ENCODE results near the gene LMAN2. TPM values are rescaled to one million over a fixed set of nuclear protein-coding genes. Genes with fewer than 3 reads are reported as not detected.

Gene LMAN2
- total RNA-seq, 6 donors from 2014 or later, result 134 to 263 (median 177) TPM

DNA sequence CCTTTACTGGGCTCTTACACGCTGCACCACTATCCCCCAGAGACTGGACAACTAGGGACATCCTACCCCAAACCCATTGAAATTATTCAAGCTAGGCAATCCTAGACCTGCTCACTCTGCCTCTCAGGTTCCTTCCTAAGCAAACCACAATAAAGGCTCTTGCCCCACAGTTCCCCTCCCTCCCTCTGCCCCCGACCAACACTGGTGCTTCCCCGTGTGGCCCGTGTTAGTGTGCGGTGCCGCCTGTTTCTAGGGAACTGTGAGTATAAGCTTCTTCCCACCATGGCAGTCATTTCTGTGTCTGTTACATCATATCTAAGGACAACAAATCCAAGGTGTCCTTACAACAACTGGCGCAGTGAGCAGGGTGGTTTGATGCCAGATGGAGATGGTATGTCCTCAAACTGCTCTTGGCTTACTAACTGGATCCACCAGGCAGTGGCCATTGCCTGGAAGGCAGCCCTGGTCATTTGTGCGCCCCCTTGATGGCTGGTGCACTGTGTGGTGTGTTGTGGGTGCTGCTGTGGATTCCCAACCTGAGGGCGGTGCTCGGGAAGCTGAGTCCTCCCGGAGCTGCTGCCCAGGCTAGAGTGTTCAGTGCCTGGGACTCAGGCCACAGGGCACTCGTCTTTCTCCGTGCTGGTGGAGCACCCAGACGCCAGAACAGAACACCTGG, 31.4 kb downstream of the LMAN2 start:
- DNase-seq, result no peak
- WGBS, 2 donors, result 83 to 94% methylated on average over 6 to 14 of the region's 14 CpGs
- peak in 1 of 2 donors; percentile 27 for ATAC-seq (ENCODE audit: low FRiP score in 2 of 2)
- Histone ChIP-seq H3K4me3 (no peak overlapping the region), H3K36me3 (peaks cover 0 to 11% (median 0%) of the 10 kb centered on the region in 4 donors), H3K4me1 (peaks cover 0 to 4% (median 0%) of the 10 kb centered on the region in 4 donors), H3K27ac (no peak overlapping the region), H3K9me3 (no peaks in the 10 kb centered on the region), H3K27me3 (no peaks in the 10 kb centered on the region)
- TF ChIP-seq POLR2AphosphoS5 (IDR thresholded peaks at IDR 0.05) (no peak), POLR2A (IDR thresholded peaks at IDR 0.05) (no peak), EP300 (IDR thresholded peaks at IDR 0.05) (no peak)
- TF ChIP-seq, protein P1, sequence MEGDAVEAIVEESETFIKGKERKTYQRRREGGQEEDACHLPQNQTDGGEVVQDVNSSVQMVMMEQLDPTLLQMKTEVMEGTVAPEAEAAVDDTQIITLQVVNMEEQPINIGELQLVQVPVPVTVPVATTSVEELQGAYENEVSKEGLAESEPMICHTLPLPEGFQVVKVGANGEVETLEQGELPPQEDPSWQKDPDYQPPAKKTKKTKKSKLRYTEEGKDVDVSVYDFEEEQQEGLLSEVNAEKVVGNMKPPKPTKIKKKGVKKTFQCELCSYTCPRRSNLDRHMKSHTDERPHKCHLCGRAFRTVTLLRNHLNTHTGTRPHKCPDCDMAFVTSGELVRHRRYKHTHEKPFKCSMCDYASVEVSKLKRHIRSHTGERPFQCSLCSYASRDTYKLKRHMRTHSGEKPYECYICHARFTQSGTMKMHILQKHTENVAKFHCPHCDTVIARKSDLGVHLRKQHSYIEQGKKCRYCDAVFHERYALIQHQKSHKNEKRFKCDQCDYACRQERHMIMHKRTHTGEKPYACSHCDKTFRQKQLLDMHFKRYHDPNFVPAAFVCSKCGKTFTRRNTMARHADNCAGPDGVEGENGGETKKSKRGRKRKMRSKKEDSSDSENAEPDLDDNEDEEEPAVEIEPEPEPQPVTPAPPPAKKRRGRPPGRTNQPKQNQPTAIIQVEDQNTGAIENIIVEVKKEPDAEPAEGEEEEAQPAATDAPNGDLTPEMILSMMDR (IDR thresholded peaks at IDR 0.05), result no peak

DNA sequence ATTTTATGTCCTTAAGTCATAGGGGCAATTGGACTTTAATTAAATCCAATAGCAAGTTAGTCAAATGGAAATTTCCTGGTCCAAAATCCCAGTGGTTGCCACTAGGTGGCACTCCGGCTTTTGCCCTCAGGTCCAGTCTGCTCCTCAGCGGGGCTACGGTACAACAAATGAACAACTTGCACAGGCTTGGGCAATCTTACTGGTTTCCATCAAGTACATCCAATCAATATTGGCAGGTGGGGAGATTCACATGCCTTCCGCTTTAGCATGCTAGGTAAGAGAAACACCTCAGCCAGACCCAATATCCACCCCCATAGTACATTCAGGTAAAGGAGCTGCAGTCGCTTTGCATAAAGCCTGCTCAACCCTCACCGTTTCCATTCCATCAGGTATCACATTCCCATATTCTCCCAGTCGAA, 33.5 kb downstream of the LMAN2 start:
- Histone ChIP-seq H3K36me3 (peaks cover 0 to 11% (median 0%) of the 10 kb centered on the region in 4 donors), H3K4me1 (peaks cover 0 to 5% (median 1%) of the 10 kb centered on the region in 4 donors), H3K4me3 (no peak overlapping the region), H3K27ac (no peak overlapping the region), H3K9me3 (no peaks in the 10 kb centered on the region), H3K27me3 (no peaks in the 10 kb centered on the region)
- 36 to 43% methylated on average over 7 of the region's 7 CpGs for WGBS, 2 donors
- no peak for TF ChIP-seq EP300 (IDR thresholded peaks at IDR 0.05)
- no peak for TF ChIP-seq POLR2A (IDR thresholded peaks at IDR 0.05)
- TF ChIP-seq, protein P1 (IDR thresholded peaks at IDR 0.05), result peak; percentile 71 to 87 (median 84)
- DNase-seq, result peak in 1 of 2 donors; percentile 83
- ATAC-seq (ENCODE audit: low FRiP score in 2 of 2), result peak in 1 of 2 donors; percentile 81

DNA sequence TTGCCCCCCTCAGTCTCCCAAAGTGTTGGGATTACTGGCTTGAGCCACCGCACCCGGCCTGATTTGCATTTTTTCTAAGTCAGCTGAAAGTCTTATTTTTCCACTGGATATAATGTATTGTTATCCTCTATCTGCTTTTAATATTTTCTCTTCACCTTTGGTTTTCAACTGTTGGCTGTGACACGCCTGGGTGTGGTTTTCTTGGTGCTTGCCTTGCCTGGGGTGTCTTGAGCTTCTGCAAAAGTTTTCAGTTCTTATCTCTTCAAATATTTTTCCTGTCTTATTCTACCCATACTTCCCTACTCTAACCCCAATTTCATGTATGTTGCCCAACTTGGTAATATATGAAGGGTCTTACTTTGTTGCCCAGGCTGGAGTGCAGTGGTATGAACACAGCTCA, 35.5 kb downstream of the LMAN2 start:
- H3K27me3 ChIP-seq, result no peaks in the 10 kb centered on the region
- no peak overlapping the region for H3K27ac ChIP-seq
- peaks cover 19 to 25% (median 21%) of the 10 kb centered on the region in 4 donors for H3K4me1 ChIP-seq
- WGBS, 2 donors, result 88 to 96% methylated on average over 3 of the region's 3 CpGs
- DNase-seq (no peak), ATAC-seq (ENCODE audit: low FRiP score in 2 of 2) (no peak)
- TF ChIP-seq EP300 (IDR thresholded peaks at IDR 0.05) (no peak), POLR2AphosphoS5 (IDR thresholded peaks at IDR 0.05) (no peak), POLR2A (IDR thresholded peaks at IDR 0.05) (no peak)
- TF ChIP-seq, protein P1 (IDR thresholded peaks at IDR 0.05), result no peak
- peaks cover 0 to 11% (median 0%) of the 10 kb centered on the region in 4 donors for H3K36me3 ChIP-seq
- H3K9me3 ChIP-seq, result no peaks in the 10 kb centered on the region
- H3K4me3 ChIP-seq, result no peak overlapping the region

DNA sequence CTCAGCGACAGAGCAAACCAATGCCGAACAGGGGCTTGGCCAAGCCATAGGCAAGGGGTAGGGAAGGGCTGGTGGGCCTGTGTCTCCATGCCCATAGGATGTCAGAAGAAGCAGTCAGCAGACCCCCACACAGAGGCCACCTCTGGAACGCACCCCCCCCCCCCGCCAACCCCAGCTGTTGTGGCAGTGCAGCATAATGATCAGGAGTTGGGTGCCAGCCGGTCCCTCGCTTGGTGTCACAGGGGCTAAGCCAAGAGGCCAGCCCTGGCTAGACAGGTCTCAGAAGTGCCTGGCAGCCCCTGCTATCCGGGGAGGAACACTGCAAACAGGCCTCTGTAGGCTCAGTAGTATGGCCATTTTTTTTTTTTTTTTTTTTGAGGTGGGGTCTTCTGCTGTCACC, 36.1 kb downstream of the LMAN2 start:
- no peak for TF ChIP-seq POLR2A (IDR thresholded peaks at IDR 0.05)
- no peak for TF ChIP-seq POLR2AphosphoS5 (IDR thresholded peaks at IDR 0.05)
- TF ChIP-seq, protein P1 (IDR thresholded peaks at IDR 0.05), result no peak
- TF ChIP-seq EP300 (IDR thresholded peaks at IDR 0.05), result no peak
- no peak for ATAC-seq (ENCODE audit: low FRiP score in 2 of 2)
- H3K36me3 ChIP-seq, result peaks cover 0 to 6% (median 0%) of the 10 kb centered on the region in 4 donors
- no peaks in the 10 kb centered on the region for H3K27me3 ChIP-seq
- no peak for DNase-seq
- no peak overlapping the region for H3K27ac ChIP-seq
- WGBS, 2 donors, result 90 to 96% methylated on average over 7 of the region's 7 CpGs
- no peaks in the 10 kb centered on the region for H3K9me3 ChIP-seq
- peaks cover 23 to 31% (median 26%) of the 10 kb centered on the region in 4 donors for H3K4me1 ChIP-seq
- H3K4me3 ChIP-seq, result no peak overlapping the region
